Gastrocnemius medialis (tissue), 4 donors: ENCODE data around the gene CELSR2. TPM values are rescaled to one million over a fixed set of nuclear protein-coding genes. Genes with fewer than 3 reads are reported as not detected.

ENCODE experiments used
- ATAC-seq, 2 donors: fragments of 150-250 bp; one replicate each; pipeline ENCODE4 v1.9.1; 2016
- DNase-seq, 2 donors: peaks; one replicate each; pipeline ENCODE4 v3.0.0-alpha.2; 2019
- H3K27ac ChIP-seq, 4 donors: fragments of 200-600 bp; sonication (generic); 1 replicate in 1 of 4; 2 replicates in 3 of 4; pipeline ENCODE4 v1.5.1; 2016 to 2018; ENCODE audit warnings: mild to moderate bottlenecking in 2 of 4, moderate library complexity in 1 of 4
- H3K27me3 ChIP-seq, 3 donors: fragments of 200-600 bp; sonication (generic) in 2 of 3; 1 replicate in 1 of 3; 2 replicates in 2 of 3; pipeline versions ENCODE4 v1.5.1 to v1.6.0; 2016 to 2019; ENCODE audit warnings: mild to moderate bottlenecking in 1 of 3, moderate library complexity in 1 of 3
- H3K36me3 ChIP-seq, 2 donors: fragments of 200-600 bp; sonication (generic) in 1 of 2; one replicate each; pipeline ENCODE4 v1.5.1; 2017 to 2018
- H3K4me1 ChIP-seq, 2 donors: fragments of 200-600 bp; sonication (generic) in 1 of 2; one replicate each; pipeline ENCODE4 v1.5.1; 2016 to 2017; ENCODE audit warnings: mild to moderate bottlenecking in 2 of 2
- H3K4me3 ChIP-seq, 4 donors: fragments of 200-600 bp; sonication (generic) in 3 of 4; 1 replicate in 1 of 4; 2 replicates in 3 of 4; pipeline ENCODE4 v1.5.1; 2016 to 2019; ENCODE audit warnings: mild to moderate bottlenecking in 2 of 4
- H3K9me3 ChIP-seq, 3 donors: fragments of 200-600 bp; sonication (generic) in 2 of 3; 1 replicate in 1 of 3; 2 replicates in 2 of 3; pipeline ENCODE4 v1.5.1; 2016 to 2019
- POLR2A ChIP-seq, 2 donors: fragments of 450-650 bp; IDR thresholded peaks; one replicate each; pipeline ENCODE4 v1.6.1; 2017; ENCODE audit warnings: antibody characterized with exemption in 2 of 2, mild to moderate bottlenecking in 2 of 2, moderate library complexity in 2 of 2
- in situ Hi-C, 4 donors: fragments of 200-750 bp; cut with MboI; loops; one replicate each; pipeline versions ENCODE4 v1.15.0 to v1.8.0; 2017; ENCODE audit warnings: low sequenced_read_pairs in 4 of 4
- intact Hi-C: fragments of 100-400 bp; cut with DNase I; formaldehyde crosslinking; loops from one replicate; pipeline ENCODE4 v1.15.1; 2023; ENCODE audit warnings: low total_unique reads
- total RNA-seq, 4 donors: library from RNA; depleted of rRNA; stranded (reverse); fragments of >200 nt; gene quantifications; one replicate each; pipeline versions ENCODE4 v1.1.0 to v1.2.3, GENCODE V29; 2016
- TF ChIP-seq, protein P1 (sequence below), 5 experiments: fragments of 450-650 bp in 3 of 5; fragments of 200-600 bp in 2 of 5; sonication (generic) in 2 of 5; IDR thresholded peaks in 4 of 5; conservative IDR thresholded peaks in 1 of 5; 1 replicate in 4 of 5; 2 replicates in 1 of 5; pipeline ENCODE4 v1.5.1; 2016 to 2019; ENCODE audit warnings: antibody characterized with exemption in 5 of 5, mild to moderate bottlenecking in 3 of 5, moderate library complexity in 3 of 5

The CELSR2 gene
- total RNA-seq, 4 donors from 2014 or later, result 5.8 to 12.5 (median 7.9) TPM

- DNase-seq (no peak), ATAC-seq (no peak)
- intact Hi-C loops, result no loop called here
- H3K27me3 ChIP-seq, result no peaks in the 10 kb centered on the region
- no peaks in the 10 kb centered on the region for H3K4me1 ChIP-seq
- no peaks in the 10 kb centered on the region for H3K36me3 ChIP-seq
- H3K4me3 ChIP-seq, result no peak overlapping the region
- no peak overlapping the region for H3K27ac ChIP-seq
- no peaks in the 10 kb centered on the region for H3K9me3 ChIP-seq
- in situ Hi-C loops, result no loop called here
- TF ChIP-seq, protein P1, sequence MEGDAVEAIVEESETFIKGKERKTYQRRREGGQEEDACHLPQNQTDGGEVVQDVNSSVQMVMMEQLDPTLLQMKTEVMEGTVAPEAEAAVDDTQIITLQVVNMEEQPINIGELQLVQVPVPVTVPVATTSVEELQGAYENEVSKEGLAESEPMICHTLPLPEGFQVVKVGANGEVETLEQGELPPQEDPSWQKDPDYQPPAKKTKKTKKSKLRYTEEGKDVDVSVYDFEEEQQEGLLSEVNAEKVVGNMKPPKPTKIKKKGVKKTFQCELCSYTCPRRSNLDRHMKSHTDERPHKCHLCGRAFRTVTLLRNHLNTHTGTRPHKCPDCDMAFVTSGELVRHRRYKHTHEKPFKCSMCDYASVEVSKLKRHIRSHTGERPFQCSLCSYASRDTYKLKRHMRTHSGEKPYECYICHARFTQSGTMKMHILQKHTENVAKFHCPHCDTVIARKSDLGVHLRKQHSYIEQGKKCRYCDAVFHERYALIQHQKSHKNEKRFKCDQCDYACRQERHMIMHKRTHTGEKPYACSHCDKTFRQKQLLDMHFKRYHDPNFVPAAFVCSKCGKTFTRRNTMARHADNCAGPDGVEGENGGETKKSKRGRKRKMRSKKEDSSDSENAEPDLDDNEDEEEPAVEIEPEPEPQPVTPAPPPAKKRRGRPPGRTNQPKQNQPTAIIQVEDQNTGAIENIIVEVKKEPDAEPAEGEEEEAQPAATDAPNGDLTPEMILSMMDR (IDR thresholded peaks at IDR 0.05 in 4 of 5, conservative IDR thresholded peaks at IDR 0.05 in 1 of 5), result no peak
- TF ChIP-seq POLR2A (IDR thresholded peaks at IDR 0.05), result no peak
Measured at GRCh38 chr1:109204484-109204883, 44.9 kb upstream of the CELSR2 start.

GRCh38 chr1:109206339-109206738 is 43.0 kb upstream of the CELSR2 start:
- no peaks in the 10 kb centered on the region for H3K36me3 ChIP-seq
- no peak for DNase-seq
- H3K27me3 ChIP-seq, result no peaks in the 10 kb centered on the region
- no peak for ATAC-seq
- no peaks in the 10 kb centered on the region for H3K9me3 ChIP-seq
- TF ChIP-seq POLR2A (IDR thresholded peaks at IDR 0.05), result no peak
- TF ChIP-seq, protein P1 (IDR thresholded peaks at IDR 0.05 in 4 of 5, conservative IDR thresholded peaks at IDR 0.05 in 1 of 5), result no peak
- in situ Hi-C loops, result no loop called here
- no peaks in the 10 kb centered on the region for H3K4me1 ChIP-seq
- no peak overlapping the region for H3K27ac ChIP-seq
- H3K4me3 ChIP-seq, result no peak overlapping the region
- intact Hi-C loops, result no loop called here

- in situ Hi-C loops, result no loop called here
- no peaks in the 10 kb centered on the region for H3K36me3 ChIP-seq
- DNase-seq (no peak), ATAC-seq (no peak)
- H3K4me3 ChIP-seq, result no peak overlapping the region
- intact Hi-C loops, result no loop called here
- no peak overlapping the region for H3K27ac ChIP-seq
- no peak for TF ChIP-seq POLR2A (IDR thresholded peaks at IDR 0.05)
- TF ChIP-seq, protein P1 (IDR thresholded peaks at IDR 0.05 in 4 of 5, conservative IDR thresholded peaks at IDR 0.05 in 1 of 5), result no peak
- H3K4me1 ChIP-seq, result no peaks in the 10 kb centered on the region
- H3K9me3 ChIP-seq, result no peaks in the 10 kb centered on the region
- no peaks in the 10 kb centered on the region for H3K27me3 ChIP-seq
Measured at GRCh38 chr1:109207467-109208103, 41.8 kb upstream of the CELSR2 start.

DNA sequence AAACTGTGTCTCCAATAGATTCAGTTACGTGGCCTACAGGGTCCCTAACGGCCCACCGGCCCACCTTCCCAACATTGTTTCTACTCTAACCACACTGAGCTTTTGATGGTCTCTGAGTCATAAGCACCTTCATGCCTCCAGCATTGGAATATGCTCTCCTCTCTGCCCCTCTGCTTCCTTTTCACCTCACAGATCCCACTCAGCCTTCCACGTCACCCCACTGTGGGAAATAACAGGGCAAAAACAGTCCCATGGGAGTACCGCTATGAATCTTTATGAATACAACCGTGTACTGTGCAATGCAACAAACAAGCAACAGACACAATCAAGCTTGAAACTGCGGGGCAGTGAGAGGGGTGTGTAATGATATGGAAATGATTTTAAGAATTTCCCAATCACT is 40.9 kb upstream of the CELSR2 start:
- Histone ChIP-seq H3K9me3 (no peaks in the 10 kb centered on the region), H3K27ac (no peak overlapping the region), H3K4me1 (no peaks in the 10 kb centered on the region), H3K27me3 (no peaks in the 10 kb centered on the region), H3K4me3 (no peak overlapping the region), H3K36me3 (no peaks in the 10 kb centered on the region)
- intact Hi-C loops (no loop called here), in situ Hi-C loops (no loop called here)
- ATAC-seq (no peak), DNase-seq (no peak)
- no peak for TF ChIP-seq POLR2A (IDR thresholded peaks at IDR 0.05)
- TF ChIP-seq, protein P1 (IDR thresholded peaks at IDR 0.05 in 4 of 5, conservative IDR thresholded peaks at IDR 0.05 in 1 of 5), result no peak
